ENCODE data around the gene POLD1. TPM values are rescaled to one million over a fixed set of nuclear protein-coding genes. Genes with fewer than 3 reads are reported as not detected.

POLD1 gene
- total RNA-seq, 1 donor from 2014 or later = 151 TPM

DNA sequence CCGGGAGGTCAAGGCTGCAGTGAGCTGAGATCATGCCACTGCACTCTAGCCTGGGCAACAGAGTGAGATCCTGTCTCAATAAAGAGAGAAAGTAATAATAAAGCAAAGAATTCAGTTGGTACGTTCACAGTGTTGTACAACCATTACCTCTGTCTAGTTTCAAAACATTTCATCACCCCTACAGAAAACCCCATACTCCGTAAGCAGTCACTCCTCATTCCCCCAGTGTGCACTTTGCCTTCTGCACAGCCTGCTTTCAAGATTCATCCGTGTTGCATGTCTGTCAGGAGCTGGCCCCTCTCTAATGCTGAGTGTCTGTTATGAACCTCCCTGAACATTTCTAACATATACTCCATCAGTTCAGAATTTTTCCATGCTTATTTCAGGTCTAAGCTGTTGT lies 9.4 kb downstream of the POLD1 start:
- H3K27me3 Mint-ChIP-seq (ENCODE audit: low read depth) = no peaks in the 10 kb centered on the region
- H3K4me3 Mint-ChIP-seq = no peak overlapping the region
- TF ChIP-seq, protein P1, sequence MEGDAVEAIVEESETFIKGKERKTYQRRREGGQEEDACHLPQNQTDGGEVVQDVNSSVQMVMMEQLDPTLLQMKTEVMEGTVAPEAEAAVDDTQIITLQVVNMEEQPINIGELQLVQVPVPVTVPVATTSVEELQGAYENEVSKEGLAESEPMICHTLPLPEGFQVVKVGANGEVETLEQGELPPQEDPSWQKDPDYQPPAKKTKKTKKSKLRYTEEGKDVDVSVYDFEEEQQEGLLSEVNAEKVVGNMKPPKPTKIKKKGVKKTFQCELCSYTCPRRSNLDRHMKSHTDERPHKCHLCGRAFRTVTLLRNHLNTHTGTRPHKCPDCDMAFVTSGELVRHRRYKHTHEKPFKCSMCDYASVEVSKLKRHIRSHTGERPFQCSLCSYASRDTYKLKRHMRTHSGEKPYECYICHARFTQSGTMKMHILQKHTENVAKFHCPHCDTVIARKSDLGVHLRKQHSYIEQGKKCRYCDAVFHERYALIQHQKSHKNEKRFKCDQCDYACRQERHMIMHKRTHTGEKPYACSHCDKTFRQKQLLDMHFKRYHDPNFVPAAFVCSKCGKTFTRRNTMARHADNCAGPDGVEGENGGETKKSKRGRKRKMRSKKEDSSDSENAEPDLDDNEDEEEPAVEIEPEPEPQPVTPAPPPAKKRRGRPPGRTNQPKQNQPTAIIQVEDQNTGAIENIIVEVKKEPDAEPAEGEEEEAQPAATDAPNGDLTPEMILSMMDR (conservative IDR thresholded peaks at IDR 0.05) = no peak
- peaks cover 37% of the 10 kb centered on the region for H3K36me3 Mint-ChIP-seq (ENCODE audit: low read depth)
- H3K27ac Mint-ChIP-seq (ENCODE audit: unreplicated experiment) = no peak overlapping the region
- H3K9me3 Mint-ChIP-seq = no peaks in the 10 kb centered on the region
- H3K4me1 Mint-ChIP-seq = peaks cover 9% of the 10 kb centered on the region
- DNase-seq (ENCODE audit: low read depth, low spot score) = no peak

- H3K27me3 Mint-ChIP-seq (ENCODE audit: low read depth) = no peaks in the 10 kb centered on the region
- TF ChIP-seq, protein P1 (conservative IDR thresholded peaks at IDR 0.05) = no peak
- H3K4me1 Mint-ChIP-seq = peaks cover 12% of the 10 kb centered on the region
- H3K27ac Mint-ChIP-seq (ENCODE audit: unreplicated experiment) = no peak overlapping the region
- no peak for DNase-seq (ENCODE audit: low read depth, low spot score)
- H3K36me3 Mint-ChIP-seq (ENCODE audit: low read depth) = peaks cover 38% of the 10 kb centered on the region
- H3K4me3 Mint-ChIP-seq = no peak overlapping the region
- H3K9me3 Mint-ChIP-seq = no peaks in the 10 kb centered on the region
Measured at GRCh38 chr19:50394017-50394416, 9.9 kb downstream of the POLD1 start.

GRCh38 chr19:50398675-50399367 lies 14.7 kb downstream of the POLD1 start:
- no peak overlapping the region for H3K27ac Mint-ChIP-seq (ENCODE audit: unreplicated experiment)
- no peak for DNase-seq (ENCODE audit: low read depth, low spot score)
- no peaks in the 10 kb centered on the region for H3K9me3 Mint-ChIP-seq
- no peak overlapping the region for H3K4me3 Mint-ChIP-seq
- TF ChIP-seq, protein P1 (conservative IDR thresholded peaks at IDR 0.05) = no peak
- H3K4me1 Mint-ChIP-seq = peaks cover 18% of the 10 kb centered on the region
- no peaks in the 10 kb centered on the region for H3K27me3 Mint-ChIP-seq (ENCODE audit: low read depth)
- peaks cover 17% of the 10 kb centered on the region for H3K36me3 Mint-ChIP-seq (ENCODE audit: low read depth)

DNA sequence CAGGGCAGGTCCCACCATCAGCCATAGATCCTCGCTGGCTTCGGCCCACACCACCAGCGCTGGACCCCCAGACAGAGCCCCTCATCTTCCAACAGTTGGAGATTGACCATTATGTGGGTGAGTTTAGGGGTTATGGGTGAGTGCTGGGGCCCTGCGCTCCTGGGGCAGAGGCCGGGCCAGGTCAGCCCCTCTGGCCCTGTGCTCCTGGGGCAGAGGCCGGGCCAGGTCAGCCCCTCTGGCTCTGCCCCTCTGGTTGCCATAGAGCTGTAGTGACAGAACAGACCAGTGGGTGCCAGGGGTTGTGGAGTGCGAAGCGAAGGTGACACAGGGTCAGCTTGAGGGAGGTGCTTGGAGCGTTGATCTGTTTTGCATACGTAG lies 15.2 kb downstream of the POLD1 start:
- Mint-ChIP-seq H3K4me1 (peaks cover 18% of the 10 kb centered on the region), H3K36me3 (ENCODE audit: low read depth) (peaks cover 14% of the 10 kb centered on the region), H3K4me3 (no peak overlapping the region), H3K27me3 (ENCODE audit: low read depth) (no peaks in the 10 kb centered on the region), H3K27ac (ENCODE audit: unreplicated experiment) (no peak overlapping the region), H3K9me3 (no peaks in the 10 kb centered on the region)
- no peak for DNase-seq (ENCODE audit: low read depth, low spot score)
- TF ChIP-seq, protein P1 (conservative IDR thresholded peaks at IDR 0.05) = no peak

- H3K27me3 Mint-ChIP-seq (ENCODE audit: low read depth) = no peaks in the 10 kb centered on the region
- no peaks in the 10 kb centered on the region for H3K9me3 Mint-ChIP-seq
- H3K4me3 Mint-ChIP-seq = no peak overlapping the region
- H3K4me1 Mint-ChIP-seq = peaks cover 18% of the 10 kb centered on the region
- H3K27ac Mint-ChIP-seq (ENCODE audit: unreplicated experiment) = no peak overlapping the region
- TF ChIP-seq, protein P1 (conservative IDR thresholded peaks at IDR 0.05) = no peak
- no peak for DNase-seq (ENCODE audit: low read depth, low spot score)
- peaks cover 14% of the 10 kb centered on the region for H3K36me3 Mint-ChIP-seq (ENCODE audit: low read depth)
Measured at GRCh38 chr19:50401605-50402450, 17.7 kb downstream of the POLD1 start.

Measured in neural crest cell (in vitro differentiated cells).